PC-9 (cell line): ENCODE measurements around the gene PHEX.

Experiments used
- CTCF ChIP-seq: fragments of 200-600 bp; sonication (generic); conservative IDR thresholded peaks from 2 replicates; pipeline ENCODE4 v1.6.1; 2017; ENCODE audit warnings: mixed run types, antibody characterized with exemption, mild to moderate bottlenecking, moderate library complexity
- EZH2 ChIP-seq: fragments of 200-600 bp; sonication (generic); IDR thresholded peaks from 2 replicates; pipeline ENCODE4 v1.8.0; 2017; ENCODE audit warnings: antibody characterized with exemption, low read depth

- TF ChIP-seq CTCF = no peak
- TF ChIP-seq EZH2 = no peak
Measured at GRCh38 chrX:22165732-22166457, 133.8 kb downstream of the PHEX start.
